ENCODE results near the gene TRPV4.

DNA sequence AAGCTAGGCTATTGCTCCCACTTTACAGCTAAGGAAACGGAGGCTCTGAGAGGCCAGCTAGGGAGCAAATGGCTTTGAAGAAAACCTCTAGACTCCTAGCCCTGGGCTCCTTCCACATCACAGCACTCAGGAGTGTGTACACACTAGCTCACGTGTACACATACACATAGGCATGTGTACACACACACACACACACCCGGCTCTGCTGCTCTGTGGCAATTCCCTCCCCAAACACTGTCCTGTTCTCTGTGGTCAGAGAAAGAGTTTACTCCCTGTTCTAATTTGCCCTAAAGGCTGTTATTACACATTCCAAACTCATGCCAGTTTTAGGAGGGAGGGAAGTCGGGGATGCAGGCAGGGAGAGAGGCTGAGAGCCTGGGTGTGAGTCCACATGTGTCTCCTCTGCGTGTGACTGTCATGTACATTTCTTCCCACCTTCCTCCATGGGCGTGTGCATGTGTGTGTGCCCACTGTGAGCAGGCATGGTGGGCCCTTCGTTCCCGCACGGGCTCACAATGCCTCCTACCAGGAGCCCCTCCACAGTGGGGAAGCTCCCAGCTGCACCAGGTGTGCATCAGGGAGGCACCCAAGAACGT is 14.2 kb downstream of the TRPV4 start:
- TF ChIP-seq, protein P1, sequence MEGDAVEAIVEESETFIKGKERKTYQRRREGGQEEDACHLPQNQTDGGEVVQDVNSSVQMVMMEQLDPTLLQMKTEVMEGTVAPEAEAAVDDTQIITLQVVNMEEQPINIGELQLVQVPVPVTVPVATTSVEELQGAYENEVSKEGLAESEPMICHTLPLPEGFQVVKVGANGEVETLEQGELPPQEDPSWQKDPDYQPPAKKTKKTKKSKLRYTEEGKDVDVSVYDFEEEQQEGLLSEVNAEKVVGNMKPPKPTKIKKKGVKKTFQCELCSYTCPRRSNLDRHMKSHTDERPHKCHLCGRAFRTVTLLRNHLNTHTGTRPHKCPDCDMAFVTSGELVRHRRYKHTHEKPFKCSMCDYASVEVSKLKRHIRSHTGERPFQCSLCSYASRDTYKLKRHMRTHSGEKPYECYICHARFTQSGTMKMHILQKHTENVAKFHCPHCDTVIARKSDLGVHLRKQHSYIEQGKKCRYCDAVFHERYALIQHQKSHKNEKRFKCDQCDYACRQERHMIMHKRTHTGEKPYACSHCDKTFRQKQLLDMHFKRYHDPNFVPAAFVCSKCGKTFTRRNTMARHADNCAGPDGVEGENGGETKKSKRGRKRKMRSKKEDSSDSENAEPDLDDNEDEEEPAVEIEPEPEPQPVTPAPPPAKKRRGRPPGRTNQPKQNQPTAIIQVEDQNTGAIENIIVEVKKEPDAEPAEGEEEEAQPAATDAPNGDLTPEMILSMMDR (IDR thresholded peaks at IDR 0.05), result no peak
- no peak for TF ChIP-seq POLR2AphosphoS5 (IDR thresholded peaks at IDR 0.05)
- TF ChIP-seq EP300 (IDR thresholded peaks at IDR 0.05), result no peak
